Kidney epithelial cell (primary cell): ENCODE data around the gene LRRFIP1. TPM values are rescaled to one million over a fixed set of nuclear protein-coding genes. Genes with fewer than 3 reads are reported as not detected.
"Not testable (repeated sequence)": the region's sequence is repeated elsewhere in the genome, so short reads cannot be mapped to it uniquely, and the experiment has no call there.

Source experiments
- DNase-seq: peaks from one replicate; pipeline ENCODE4 v3.0.0-alpha.2; 2010; ENCODE audit warnings: low read depth
- H3K27me3 ChIP-seq: 2 replicates; pipeline ENCODE4 v1.6.0; 2011; ENCODE audit warnings: low read length; ENCODE audit not compliant: control insufficient read depth, insufficient read depth
- H3K36me3 ChIP-seq: 2 replicates; pipeline ENCODE4 v1.5.1; 2011; ENCODE audit warnings: low read length; ENCODE audit not compliant: control insufficient read depth, insufficient read depth
- H3K4me3 ChIP-seq: 2 replicates; pipeline ENCODE4 v1.5.1; 2011; ENCODE audit warnings: low read depth, mild to moderate bottlenecking, control low read depth, low read length
- CTCF ChIP-seq: IDR thresholded peaks from 2 replicates; pipeline ENCODE4 v1.5.1; 2011; ENCODE audit warnings: mild to moderate bottlenecking, moderate library complexity, low read length, control low read depth, inconsistent platforms; ENCODE audit not compliant: insufficient read depth, poor library complexity, severe bottlenecking
- total RNA-seq: library from RNA; depleted of rRNA; stranded (reverse); fragments of >200 nt; gene quantifications from 2 replicates; pipeline ENCODE4 v1.2.3, GENCODE V29; 2015

LRRFIP1 gene
- total RNA-seq, 1 donor from 2014 or later: 97.5 TPM

GRCh38 chr2:237763812-237764211 lies 136.4 kb downstream of the LRRFIP1 start:
- Histone ChIP-seq H3K27me3 (no peaks in the 10 kb centered on the region), H3K4me3 (no peak overlapping the region), H3K36me3 (peaks cover 3% of the 10 kb centered on the region)
- DNase-seq: no peak
- TF ChIP-seq CTCF: no peak

DNA sequence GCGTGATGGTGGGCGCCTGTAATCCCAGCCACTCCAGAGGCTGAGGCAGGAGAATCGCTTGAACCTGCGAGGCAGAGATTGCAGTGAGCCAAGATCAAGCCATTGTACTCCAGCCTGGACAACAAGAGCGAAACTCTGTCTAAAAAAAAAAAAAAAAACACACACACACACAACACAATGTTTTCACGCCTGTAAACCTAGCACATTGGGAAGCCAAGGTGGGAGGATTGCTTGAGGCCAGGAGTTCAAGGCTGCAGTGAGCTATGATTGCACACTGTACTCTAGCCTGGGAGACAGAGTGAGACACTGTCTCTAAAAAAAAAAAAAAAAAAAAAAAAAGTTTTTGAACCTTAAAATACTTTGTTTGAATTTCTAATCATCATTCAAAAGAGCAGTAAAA lies 137.7 kb downstream of the LRRFIP1 start:
- not testable (repeated sequence) for H3K27me3 ChIP-seq, H3K4me3 ChIP-seq, H3K36me3 ChIP-seq, DNase-seq

DNA sequence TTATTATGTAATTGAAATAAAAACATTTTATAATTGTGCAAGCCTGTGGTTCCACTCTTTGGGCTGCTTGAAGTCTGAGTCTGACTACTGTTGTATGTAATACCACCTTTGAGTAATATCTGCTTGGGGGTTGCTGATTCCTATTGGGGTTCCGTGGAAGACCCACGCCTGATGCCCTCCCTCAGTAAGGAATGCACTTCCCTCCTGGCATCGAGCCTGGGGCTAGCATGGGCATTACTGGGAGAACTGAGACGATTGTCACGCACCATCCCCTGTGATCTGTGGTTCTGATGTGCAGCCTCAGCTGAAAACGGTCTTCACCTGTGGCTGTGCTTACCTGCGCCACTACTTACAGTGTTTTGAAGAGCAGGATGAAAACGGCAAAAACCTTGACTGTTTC lies 138.5 kb downstream of the LRRFIP1 start:
- no peaks in the 10 kb centered on the region for H3K27me3 ChIP-seq
- no peak for TF ChIP-seq CTCF
- no peak for DNase-seq
- peaks cover 1% of the 10 kb centered on the region for H3K36me3 ChIP-seq
- no peak overlapping the region for H3K4me3 ChIP-seq

- no peak for TF ChIP-seq CTCF
- no peak overlapping the region for H3K4me3 ChIP-seq
- DNase-seq: peak; percentile 43
- peaks cover 1% of the 10 kb centered on the region for H3K36me3 ChIP-seq
- no peaks in the 10 kb centered on the region for H3K27me3 ChIP-seq
These were observed 139.0 kb downstream of the LRRFIP1 start for GRCh38 chr2:237766340-237766739.

DNA sequence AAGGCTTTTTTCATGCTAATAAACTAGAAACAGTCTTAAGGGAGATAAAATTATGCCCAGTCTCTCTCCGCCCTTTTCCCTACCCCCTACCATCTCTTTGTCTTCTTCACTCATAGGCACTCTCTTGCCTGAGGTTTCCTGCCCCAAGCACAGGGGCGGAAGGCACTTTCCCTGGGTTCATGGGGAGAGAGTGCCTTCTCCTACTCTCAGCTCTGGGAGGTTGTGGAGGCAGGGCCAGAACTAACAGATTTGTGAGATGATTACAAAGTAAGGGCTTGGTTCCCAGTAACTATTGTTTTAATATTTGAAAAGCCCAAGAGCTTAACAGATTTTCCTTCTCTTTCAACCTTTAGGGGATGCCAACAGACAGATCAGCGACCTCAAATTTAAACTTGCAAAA lies 145.1 kb downstream of the LRRFIP1 start:
- Histone ChIP-seq H3K4me3 (no peak overlapping the region), H3K27me3 (no peaks in the 10 kb centered on the region), H3K36me3 (peaks cover 1% of the 10 kb centered on the region)
- DNase-seq: no peak
- no peak for TF ChIP-seq CTCF

- no peak for DNase-seq
- TF ChIP-seq CTCF: no peak
- Histone ChIP-seq H3K27me3 (no peaks in the 10 kb centered on the region), H3K4me3 (no peak overlapping the region), H3K36me3 (peaks cover 2% of the 10 kb centered on the region)
These were observed 146.4 kb downstream of the LRRFIP1 start for GRCh38 chr2:237773826-237774225.
